NCI-H1694 (cell line): ENCODE data around the gene ADRA2C.

ENCODE experiments used
- DNase-seq: peaks from one replicate; lab custom pipeline; 2025; lab: John Stamatoyannopoulos, UW

ADRA2C gene

DNA sequence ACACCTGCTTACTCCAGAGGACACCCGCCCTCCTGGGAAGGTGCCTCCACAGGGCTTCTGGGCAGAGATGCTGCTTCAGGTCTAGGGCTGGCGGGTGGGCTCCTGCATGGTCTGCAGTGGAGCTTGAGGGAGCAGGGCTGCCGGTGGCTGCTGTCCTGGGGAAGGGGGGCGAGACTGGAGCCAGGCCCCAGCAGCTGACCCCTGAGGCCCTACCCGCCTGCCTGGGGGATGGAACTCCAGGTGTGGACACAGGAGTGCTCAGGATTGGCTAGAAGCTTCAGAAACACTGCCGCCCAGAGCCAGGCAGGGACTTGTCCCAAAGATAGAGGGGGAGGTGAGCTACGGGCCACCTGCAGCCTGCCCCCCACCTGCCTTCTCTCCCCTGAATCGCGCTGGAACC lies 33.0 kb upstream of the ADRA2C start:
- DNase-seq: no peak

DNA sequence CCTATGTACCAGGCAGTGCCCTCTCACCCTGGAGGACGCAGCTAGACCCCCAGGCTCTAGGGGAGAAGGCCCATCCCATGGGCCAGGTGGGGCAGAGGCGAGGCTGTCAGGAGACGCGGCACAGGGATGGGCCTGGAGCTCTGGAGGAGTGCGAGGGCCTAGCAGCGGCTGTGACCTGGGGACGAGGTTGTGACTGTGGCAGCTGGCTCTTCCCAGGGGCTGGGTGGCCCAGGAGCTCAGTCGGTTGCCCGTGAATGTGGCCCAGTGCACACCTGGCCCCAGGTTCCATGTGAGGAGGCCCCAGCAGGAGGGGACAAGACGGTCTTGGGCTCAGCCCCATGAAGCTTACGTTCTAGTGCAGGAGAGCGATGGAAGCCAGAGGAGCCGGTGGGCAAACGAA lies 31.0 kb upstream of the ADRA2C start:
- DNase-seq: no peak

DNA sequence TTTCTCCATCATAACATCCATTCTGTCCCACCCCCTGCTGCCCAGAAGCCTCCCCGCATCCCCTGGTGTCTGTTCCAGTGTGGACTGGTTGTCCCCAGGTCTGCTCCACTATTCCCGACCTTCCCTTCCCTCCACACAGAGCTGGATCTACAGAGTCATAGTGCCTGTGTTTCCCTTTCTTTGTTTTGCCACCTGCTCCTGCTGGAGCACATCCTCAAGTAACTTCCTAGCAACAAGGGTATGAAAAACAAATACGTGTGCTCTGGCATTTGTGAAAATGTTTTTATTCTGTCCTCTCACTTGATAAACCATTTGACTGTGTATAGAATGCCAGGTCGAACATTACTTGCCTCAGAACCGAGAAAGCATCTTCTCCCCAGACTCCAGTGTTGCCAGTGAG lies 29.9 kb upstream of the ADRA2C start:
- no peak for DNase-seq

DNA sequence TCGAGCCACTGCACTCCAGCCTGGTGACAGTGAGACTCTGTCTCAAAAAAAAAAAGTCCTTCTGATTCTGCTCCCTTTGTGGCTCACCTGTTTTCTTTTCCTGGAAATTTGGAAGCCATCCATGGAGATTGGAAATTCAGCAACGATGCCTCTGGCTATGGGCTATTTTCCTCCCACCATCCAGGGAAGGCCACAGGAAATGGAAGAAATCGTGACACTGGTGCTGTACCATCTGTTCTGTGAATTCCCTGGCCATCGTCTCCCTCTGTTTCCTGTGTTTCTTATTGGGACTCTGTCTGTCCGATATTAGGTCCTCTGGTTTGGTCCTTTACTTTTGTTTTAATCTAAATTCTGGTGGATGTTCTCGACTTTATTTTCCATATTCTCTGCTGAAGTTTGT lies 29.4 kb upstream of the ADRA2C start:
- no peak for DNase-seq

DNA sequence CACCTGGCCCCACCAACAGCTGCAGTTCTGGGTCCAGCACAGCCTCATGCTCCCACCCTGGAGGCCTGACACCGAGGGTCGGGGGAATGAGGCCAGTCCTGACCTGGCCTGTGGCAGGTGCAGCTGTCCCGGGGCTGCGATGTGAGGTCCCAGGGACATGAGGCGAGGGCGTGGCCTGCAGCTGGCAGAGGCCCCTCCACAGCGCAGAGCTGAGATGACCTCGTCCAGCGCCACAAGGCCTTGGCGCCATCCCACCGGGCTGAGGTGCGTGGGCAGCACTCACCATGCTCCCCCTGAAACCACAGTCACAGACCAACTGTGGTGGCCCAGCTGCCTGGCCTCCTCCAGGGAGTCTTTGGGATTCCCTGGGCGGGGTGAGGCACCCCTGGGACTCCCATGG lies 26.6 kb upstream of the ADRA2C start:
- no peak for DNase-seq

DNA sequence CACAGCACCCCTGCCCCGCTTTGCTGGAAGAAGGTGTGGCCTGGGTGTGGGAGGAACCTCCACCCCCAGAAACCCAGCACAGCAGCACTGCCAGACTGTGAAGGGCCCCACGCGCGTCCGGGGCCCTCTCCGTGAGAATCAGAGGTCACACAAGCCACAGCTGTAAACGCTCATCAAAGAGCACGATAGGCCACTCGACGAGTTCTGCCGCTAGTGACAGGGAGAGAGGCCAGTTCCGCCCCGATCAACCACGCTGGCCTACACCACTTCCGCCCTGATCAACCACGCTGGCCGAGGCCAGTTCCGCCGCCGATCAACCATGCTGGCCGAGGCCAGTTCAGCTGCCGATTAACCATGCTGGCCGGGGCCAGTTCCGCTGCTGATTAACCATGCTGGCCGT lies 25.9 kb upstream of the ADRA2C start:
- no peak for DNase-seq

DNA sequence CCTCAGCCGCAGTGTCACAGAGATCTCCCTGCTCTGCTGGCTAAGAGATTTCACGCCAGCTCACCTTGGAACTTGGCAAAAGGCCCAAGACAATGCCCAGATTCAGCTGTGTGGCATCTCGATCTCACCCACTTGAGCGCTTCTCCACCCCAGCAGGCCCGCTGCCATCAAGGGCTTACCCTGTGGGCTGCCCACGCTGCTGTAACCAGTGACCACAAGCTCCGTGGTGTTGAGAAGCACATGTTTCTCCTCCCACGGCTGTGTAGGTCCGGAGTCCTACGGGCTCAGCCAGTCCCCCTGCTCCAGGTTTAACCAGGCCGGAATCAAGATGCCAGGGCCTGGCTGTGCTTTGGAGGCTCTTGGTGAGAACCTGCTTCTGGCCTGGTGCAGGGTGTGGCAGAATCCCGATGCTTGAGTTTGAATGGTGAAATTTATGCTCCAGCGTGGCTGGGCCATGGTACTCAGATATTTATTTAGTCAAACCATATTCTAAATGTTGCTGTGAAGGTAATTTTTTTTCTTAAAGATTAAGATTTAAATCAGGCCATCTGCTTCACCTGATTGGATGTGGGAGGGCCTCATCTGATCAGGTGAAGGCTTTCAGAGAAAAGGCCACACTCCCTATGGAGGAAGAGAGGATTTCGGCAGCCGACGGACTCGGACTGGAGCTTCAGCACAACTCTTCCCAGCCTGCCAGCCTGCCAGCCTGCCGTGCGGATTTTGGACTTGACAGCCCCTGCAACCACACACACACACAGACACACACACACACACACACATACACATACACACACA lies 24.8 kb upstream of the ADRA2C start:
- DNase-seq: no peak

DNA sequence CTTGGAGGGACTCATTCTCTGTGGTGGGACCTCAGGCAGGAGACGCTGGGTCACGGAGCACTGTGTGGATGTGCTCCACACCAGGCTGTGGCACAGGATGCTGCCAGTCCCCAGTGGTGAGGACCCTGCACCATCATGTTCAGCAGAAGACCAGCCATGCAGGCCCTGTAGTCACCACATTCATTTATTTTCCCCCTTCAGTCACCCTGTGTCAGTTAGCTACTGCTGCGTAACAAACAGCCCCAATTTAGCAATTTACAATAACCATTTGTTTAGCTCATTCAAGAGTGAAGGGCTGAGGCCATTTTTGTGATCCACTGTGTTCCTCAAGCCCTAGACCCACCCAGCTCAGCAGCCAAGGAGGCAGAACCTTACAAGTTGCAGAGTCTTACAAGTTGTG lies 23.6 kb upstream of the ADRA2C start:
- no peak for DNase-seq

DNA sequence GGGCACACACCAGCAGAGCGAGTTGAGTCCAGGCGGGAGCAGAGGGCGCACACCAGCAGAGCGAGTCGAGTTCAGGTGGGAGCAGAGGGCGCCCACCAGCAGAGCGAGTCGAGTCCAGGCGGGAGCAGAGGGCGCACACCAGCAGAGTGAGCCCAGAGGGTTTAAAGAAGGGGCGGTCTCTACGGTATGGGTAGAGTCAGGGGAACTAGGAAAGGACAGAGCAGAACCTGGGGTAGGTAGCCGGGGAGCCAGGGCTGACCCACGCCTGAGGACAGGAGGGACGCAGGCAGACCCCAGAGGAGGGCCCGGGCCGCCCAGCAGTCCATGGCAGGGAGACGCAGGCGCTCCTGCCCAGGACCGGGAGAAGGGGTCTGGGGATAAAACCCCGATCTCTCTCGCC lies 22.0 kb upstream of the ADRA2C start:
- no peak for DNase-seq

DNA sequence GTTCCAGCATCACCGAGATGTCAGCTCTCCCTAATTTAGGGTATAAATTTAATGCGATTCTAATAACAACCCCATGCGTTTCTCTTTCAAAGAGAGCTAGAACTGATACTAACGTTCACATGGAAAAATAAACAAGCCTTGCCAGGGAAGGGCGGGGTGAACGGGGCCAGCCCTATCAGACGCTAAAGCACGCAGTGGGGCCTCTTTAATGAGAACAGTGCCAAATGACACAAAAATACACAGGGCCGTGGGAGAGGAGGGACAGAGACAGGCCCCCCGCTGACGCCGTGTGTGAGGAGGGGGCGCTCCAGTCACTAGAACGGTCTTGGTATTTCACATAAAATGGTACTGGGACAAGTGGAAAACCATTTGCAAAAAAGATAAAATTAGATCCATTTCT lies 21.3 kb upstream of the ADRA2C start:
- no peak for DNase-seq

DNA sequence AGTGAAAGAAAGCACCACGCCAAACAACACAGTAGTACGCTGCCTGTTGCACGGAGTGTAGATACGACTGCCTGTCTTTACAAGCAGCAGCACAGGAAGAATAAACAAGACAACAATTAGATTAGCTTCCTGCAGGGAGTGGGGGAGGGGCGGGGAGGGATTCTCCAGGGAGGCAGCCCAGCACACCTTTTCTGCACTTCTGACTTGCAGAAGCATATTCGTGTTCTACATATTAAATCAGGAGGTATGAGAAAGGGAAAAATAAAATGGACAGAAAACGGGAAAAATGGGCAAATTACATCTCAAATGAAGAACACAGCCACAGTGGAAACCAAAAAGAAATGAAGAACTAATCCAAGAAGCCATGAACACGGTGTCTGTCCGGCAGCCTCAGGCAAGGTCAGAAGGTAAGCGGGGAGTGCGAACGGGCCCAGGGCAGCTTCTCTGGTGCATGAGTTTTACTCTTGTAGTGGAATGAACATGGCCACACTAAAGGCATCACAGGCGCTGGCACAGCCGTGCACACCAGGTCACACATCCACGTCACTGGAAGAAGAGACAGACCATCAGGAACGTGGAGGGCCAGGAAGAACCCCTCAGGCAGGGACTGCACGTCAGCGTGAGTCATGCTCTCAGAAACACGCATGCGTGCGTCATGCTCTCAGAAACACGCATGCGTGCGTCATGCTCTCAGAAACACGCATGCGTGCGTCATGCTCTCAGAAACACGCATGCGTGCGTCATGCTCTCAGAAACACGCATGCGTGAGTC lies 20.1 kb upstream of the ADRA2C start:
- no peak for DNase-seq

DNA sequence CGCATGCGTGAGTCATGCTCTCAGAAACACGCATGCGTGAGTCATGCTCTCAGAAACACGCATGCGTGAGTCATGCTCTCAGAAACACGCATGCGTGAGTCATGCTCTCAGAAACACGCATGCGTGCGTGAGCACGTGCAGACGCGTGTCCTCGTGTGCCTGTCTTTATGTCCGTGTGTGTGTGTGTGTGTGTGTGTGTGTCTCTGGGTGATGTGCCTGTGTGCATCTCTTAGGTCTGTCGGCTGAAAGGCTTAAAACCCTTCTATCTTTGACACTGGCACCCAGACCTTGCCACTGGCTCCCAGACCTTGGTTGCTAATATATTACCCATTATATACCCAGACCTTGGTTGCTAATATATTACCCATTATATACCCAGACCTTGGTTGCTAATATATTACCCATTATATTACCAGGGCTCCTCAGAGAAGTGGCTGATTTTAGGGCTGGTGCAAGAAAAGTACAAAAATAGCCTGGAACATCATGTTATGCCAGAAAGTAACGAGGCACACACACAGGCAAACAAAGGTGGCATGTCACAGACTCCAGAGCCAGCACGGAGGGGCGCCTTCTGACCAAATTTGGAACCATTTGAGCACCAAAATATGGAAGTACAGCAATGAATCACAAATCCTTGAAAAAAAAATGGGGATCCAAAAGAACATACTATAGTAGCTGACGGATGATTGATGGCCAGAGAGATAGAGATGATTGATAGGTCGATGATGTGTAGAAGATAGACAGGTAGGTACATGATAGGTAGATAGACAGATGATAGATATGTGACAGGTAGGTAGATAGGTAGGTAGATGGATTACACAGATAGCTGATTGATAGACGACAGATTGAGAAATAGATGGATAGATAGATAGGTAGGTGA lies 19.2 kb upstream of the ADRA2C start:
- no peak for DNase-seq

DNA sequence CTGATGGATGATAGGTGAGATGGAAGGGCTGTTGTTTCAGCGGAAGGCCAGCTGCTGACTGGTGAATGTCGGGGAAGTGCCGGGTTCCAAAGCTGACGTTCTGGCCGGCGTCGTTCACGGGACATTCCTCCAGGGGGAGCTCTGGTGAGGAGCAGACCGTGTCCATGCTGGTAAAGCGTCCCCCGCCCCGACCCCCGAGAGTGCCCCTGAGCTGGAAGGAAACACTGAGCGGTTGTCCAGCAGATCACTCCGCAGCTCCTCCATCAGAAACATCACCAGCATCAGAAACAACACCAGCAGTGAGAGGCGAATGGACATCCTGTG lies 18.6 kb upstream of the ADRA2C start:
- DNase-seq: no peak

DNA sequence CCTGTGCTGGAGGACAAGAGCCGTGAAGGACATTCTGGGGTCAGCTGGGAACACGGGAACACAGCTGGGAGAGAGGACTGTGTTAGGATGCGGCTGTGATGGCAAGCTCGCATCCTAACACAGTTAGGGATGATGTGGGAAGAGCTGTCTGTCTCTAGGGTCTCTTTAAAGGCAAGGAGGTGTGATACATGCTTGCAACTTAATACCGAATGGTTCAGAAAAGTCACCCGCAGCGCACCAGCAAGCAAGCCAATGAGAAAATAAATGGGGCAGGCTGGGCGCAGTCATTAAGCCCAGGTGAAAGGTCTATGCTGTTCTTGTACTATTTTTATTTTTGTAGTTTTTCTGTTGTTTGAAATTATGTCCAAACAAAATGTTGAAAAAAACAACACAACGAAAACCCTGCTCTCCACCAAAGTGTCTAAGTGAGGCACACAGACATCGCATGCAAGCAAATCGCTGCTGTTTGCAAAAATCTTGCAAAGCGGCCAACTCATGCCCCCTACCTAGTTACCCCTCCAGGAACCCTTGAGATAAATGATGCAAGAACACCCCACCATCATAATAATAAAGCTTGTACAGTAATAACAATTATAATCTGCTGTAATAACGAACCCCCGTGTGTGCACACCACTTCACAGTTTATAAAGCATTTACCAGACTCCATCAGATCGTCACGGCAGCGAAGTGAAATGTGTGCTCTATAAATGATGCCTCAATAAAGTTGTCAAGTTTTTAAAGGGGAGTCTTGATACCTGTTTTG lies 17.9 kb upstream of the ADRA2C start:
- no peak for DNase-seq

DNA sequence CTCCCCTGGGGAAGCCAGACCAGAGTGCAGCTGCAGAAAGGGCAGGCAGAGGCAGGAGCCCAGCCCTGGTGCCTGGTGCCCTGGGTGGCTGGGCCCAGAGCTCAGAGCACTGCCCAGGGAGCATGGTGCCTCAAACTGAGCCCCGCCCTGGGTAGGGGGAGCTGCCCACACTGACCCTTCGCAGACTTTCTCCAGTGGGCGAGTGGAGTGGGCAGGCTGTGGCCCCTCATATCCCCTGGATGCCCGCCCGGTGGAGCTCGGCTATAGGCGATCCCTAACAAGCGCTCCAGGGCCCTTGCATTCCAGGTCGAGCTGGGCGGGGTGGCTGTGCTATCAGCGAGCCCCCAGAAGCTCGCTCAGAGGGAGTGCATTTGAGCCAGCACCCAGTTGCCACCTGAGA lies 17.1 kb upstream of the ADRA2C start:
- no peak for DNase-seq

DNA sequence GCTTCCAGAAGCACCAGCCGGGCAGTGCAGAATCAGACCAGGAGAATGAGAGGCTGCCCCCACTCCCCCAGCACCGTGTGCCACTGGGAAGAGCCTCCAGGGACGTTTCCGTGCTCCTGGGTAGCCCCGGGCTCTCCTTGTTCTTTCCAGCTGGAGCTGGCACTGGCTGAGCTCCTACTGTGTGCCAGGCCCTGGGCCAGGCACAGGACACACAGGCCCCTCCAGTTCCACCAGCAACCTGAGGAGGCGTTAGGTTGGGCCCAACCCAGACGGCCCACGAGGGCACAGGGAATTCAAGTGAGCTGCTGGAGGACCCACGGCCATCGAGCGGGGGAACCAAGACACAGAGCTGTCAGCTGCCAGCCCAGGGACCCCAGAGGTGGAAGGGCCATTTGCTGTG lies 15.9 kb upstream of the ADRA2C start:
- no peak for DNase-seq

DNA sequence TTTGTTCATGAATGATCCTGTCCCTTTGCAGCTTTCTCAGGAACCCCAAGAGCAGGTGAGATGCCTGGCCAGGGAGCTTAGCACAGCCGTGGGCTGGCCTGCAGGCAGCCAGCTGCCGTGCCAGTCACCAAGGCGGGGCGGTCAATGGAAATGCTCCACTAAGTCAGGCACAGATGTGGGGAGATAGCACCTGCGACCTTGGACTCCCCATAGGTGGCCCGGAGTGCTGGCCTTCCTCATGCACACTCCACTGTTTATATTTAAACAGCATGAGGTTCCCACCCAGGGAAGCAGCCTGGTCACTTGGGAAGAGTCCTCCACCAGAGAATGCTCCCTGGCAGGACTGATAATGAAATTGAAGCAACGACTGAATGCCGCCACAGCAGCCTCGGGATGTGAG lies 14.2 kb upstream of the ADRA2C start:
- DNase-seq: no peak

DNA sequence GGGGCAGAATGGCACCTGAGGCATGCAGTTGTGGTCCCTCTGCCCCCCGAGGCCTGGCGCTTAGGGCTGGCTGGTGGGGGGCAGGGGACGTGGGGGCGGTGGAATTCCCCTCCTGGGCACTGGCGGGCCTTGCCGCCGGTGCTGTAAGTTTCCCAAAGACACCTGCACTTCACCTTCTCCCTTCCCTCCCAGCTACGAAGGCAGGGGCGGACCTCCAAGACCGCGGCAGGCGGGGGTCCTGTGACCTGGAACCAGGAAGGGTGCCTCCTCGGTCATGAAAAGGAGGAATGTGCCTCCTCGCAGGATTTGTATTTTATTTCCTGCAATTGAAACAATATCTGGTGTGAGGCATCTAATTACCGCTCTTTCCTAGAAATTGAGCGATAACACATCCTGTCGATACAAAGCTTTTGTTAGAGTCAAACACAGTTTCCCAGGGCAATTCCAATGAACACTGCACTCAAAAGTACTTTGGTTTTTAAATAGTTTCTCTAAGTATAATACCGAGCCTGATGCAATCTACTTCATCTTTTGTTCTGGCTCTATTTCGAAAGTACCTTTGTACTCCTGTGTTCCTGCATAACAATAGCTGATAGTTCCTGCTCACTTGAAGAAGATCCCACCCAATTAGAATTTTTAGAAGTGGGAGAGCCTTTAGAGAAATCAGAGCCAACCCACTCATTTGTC lies 12.3 kb upstream of the ADRA2C start:
- DNase-seq: no peak

DNA sequence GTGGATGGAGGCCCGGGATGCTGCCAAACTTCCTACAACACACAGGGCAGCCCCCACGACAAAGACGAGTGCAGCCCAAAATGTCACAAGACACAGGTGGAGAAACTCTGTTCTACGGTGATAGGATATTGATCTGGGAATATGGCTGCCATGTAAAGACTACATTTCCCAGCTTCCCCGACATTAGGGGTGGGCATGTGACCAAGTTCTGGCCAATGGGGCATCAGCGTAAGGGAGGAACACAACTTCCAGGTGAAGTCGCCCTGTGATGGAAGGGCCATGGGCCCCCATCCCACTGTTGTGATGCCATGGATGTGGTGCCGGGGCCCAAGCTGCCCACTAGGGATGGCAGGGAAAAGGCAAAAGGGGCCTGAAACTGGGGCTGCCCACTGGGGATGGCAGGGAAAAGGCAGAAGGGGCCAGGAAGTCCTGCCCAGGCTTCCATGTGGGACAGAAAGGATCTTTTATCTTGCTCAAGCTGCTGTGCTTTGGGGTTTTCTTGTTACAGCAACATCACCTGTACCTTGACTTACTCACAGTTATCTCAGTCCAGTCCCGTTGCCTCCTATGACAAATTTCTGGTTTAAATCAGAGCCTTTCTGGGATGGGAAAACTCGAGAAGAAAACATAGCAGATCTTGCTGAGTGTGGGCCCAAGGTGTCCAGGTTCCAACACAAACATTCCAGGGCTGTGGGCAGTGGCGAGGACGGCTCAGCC lies 9.7 kb upstream of the ADRA2C start:
- DNase-seq: no peak

DNA sequence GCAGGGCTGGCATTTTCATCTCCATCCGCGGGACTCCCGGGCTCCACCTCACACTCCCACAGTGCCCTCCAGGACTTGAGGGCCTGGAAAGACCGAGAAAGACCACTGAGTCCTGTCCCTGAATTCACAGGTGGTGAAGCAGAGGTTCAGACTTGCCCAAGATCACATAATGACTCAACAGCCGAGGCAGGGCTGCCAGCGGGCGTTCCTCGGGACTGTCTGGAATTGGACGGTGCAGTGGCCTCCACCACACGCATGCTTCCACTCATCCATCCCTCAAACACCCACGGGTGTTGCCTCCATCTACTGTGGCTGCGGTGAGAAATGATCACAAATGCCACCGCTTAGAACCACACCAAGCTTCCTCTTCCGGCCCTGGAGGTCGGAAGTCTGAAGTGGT lies 6.9 kb upstream of the ADRA2C start:
- no peak for DNase-seq

DNA sequence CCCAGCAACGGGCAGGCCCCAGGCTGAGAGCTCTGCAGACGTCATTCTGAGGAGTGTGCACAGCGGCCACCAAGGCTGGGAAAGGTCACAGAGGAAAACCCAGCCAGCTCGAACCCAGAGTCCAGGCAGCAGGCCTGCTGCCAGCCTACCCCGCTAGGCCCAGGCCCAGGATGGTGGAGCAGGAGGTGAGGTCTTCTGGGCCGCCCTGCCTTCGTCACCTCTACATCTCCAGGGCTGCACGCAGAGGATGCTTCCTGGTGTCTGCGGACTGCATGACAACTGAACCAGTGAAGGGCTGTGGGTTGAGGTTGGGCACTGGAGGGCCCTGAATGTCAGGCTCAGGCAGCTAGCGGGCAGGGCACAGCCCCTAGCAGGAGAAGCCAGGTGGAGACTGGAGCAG lies 5.8 kb upstream of the ADRA2C start:
- DNase-seq: no peak
